Activated T-cell treated with anti-CD3 and anti-CD28 coated beads, Interleukin-2, amount 50 U/mL, for 1 hour (primary cell): ENCODE measurements around the gene MRLN.
"Not testable (repeated sequence)": the region's sequence is repeated elsewhere in the genome, so short reads cannot be mapped to it uniquely, and the experiment has no call there.

Experiments
- DNase-seq: peaks from one replicate; pipeline ENCODE4 v3.0.0-alpha.2; 2020

The MRLN gene

DNA sequence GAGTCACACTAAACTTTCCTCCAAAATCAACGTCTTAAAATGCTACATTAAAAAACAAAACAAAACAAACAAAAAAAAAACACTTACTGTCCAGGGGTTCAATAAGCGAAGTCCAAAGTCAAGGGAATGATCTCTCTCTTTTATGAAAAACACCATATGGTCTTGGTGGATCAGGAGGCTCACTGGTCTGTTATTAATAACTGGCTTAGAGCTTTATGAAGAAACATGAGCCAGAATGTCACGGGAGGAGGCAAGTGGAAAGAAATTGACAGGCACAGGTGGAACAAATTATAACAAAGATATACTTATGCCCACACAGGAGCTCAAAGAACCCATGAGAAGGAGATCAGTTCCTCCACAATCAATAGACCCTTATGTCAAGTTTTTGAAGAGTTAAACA lies at the start of gene MRLN:
MRLN (minus strand) TSS at position 189 of the 400 bp plus-strand sequence.
- no peak for DNase-seq

DNA sequence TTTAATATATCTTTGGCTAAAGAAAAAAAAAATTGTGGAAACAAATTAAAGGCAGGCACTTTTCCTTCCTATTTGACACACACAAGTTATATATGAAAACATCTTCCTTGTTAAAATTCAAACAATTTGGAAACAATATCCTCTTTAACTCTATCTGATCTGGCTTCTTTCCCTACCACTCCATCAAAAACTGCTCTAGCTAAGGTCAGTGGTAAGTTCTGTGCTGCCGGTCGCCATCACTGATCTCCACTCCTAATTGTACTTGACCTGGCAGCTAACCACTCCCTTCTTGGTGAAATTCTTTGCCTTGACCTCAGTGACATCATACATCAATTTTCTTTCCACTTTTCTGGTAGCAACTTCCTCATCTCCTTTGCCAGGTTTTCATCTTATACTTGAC lies 47.9 kb upstream of the MRLN start:
- DNase-seq, result no peak

DNA sequence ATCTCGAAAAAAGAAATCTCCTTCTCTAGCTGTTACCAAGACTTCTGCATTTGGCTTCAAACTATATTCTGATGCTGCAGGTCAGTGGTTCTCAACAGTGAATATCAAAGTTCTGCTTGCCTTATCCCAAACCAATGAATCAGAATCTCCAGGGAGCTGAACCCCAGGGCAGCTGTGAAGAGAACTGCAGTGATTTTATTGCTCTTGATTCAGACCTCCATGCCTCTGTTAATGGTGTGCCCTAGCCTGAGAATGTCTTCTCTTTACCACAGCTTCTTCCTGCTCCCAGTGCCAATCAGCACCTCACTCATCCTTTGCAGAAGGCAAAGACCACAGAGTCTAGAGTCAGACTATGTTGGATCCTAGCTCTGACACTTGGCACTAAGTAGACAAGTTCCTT lies 46.2 kb upstream of the MRLN start:
- no peak for DNase-seq

GRCh38 chr10:59793919-59794318 lies 40.7 kb upstream of the MRLN start:
- DNase-seq, result no peak

DNA sequence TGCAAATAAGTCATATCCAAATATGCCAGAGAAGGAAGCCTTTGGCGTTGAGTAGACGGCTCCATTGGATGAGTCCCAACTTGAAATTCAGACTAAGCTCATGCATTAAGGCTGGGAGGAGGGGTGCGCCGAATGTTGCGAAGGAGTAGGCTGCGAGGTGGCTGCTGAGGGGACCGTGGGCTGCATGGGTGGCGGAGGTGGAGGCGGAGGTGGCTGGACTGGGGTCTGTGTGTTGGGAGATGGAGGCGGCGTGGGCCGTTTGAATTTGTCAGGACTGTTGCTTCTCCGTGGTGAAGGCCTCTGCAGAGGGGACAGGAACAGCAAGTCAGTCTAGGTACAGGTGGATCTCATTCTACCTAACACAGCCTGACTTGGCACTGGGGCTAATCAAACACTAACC lies 39.6 kb upstream of the MRLN start:
- DNase-seq, result no peak

DNA sequence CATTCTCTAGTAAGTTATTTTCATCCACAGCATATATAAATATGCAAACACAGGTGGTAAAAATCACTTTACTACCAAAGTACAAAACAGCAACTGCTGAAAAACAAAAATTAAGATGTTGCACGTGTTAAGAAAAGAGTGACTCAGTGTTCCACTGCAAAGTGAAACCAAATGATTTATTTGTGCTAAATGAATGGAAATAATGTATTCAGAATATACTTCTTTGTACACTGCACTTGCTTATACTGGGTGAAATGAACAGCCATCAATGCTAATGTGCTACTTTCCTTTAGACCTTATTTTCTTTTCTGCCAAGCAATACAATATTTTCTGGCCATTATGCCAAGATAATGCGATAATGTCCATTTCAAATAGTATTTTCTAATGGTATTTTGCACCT lies 38.3 kb upstream of the MRLN start:
- DNase-seq, result no peak

DNA sequence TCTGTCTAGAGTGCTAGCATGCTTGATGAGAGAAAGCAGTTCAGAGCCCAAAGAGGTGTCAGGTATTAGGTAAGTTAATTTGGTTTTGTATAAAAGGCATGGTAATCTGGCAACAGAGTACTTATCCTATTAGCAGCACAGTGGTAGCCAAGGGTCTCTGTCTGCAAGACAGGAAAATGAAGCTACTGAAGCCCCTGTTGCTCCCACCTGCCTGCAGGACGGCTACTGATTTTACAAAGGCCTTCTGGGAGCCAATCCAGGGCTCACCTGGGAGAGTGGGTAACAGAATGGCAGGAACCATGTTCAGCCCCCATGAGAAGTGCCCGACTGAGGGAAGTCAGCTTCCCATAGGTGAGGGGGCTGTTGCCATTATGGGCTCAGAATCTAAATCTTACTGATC lies 36.8 kb upstream of the MRLN start:
- not testable (repeated sequence) for DNase-seq

DNA sequence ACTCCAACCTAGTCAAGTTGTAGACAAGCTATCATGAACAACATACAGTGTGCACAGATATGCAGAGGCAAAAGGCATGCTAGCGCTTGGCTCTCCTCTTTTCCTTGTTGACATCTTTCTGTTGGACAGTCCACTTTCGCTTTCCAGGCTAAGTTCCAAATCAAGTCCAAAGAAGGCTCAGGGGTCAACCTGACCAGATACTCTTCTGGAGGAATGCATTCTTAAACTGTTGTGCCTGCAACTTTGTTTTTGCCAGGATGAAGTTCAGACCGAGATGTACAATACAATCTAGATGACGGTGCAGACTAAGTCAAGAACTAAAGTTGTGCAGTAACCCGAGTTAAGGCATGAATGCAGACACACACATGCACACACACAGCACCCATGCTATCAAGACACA lies 35.7 kb upstream of the MRLN start:
- DNase-seq, result not testable (repeated sequence)

GRCh38 chr10:59787032-59787431 lies 33.8 kb upstream of the MRLN start:
- not testable (repeated sequence) for DNase-seq

DNA sequence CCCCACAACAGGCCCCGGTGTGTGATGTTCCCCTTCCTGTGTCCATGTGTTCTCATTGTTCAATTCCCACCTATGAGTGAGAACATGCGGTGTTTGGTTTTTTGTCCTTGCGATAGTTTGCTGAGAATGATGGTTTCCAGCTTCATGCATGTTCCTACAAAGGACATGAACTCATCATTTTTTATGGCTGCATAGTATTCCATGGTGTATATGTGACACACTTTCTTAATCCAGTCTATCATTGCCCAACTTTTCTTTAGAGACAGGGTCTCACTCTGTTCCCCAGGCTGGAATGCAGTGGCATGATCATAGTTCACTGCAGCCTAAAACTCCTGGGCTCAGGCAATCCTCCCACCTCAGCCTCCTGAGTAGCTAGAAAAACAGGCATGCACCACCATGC lies 32.2 kb upstream of the MRLN start:
- not testable (repeated sequence) for DNase-seq

GRCh38 chr10:59781511-59781910 lies 28.3 kb upstream of the MRLN start:
- DNase-seq, result no peak

- no peak for DNase-seq
Observed at GRCh38 chr10:59779756-59780533, 26.7 kb upstream of the MRLN start.

GRCh38 chr10:59774451-59774850 lies 21.2 kb upstream of the MRLN start:
- DNase-seq, result no peak

- no peak for DNase-seq
Observed at GRCh38 chr10:59773088-59773487, 19.8 kb upstream of the MRLN start.

DNA sequence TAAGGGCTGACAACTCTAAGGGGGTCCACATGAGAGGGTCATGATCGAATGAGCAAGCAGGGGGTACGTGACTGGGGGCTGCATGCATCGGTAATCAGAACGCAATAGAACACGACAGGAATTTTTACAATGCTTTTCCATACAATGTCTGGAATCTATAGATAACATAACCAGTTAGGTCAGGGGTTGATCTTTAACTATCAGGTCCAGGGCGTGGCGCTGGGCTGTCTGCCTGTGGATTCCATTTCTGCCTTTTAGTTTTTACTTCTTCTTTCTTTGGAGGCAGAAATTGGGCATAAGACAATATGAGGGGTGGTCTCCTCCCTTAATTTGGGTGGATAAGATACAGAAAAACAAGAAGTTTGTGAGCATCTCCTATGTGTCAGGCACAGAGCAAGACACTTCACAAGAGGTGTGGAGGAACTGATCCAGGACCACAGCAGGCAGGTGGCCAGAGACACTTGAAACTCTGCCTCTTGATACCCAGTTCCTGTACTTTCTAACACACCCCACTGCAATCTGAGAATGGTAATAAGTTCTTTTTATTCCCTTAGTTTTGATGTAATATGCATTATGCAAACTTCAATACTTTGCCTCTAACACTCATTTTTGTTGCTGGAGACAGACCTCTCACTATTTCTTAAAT lies 18.0 kb upstream of the MRLN start:
- no peak for DNase-seq

DNA sequence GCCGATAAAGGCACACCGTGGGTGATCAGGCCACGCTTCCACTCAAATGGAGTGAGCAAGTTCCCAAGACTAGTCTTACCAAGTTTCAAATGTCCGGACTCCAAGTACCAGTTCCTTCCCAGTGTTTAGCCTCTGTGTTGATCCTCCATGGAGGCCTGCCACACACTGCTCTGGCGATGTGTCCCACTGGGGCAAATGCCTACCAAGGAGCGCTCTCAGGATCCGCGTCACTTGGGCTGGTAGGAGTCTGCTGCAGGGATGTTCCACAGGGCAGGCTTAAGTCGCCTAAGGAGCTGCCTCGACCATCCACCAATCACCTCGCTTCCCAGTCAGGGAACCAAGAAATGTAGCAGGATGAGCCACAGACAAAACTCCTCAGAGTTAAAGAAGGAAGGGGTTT lies 17.4 kb upstream of the MRLN start:
- no peak for DNase-seq

- DNase-seq, result no peak
Observed at GRCh38 chr10:59762505-59762904, 9.2 kb upstream of the MRLN start.

DNA sequence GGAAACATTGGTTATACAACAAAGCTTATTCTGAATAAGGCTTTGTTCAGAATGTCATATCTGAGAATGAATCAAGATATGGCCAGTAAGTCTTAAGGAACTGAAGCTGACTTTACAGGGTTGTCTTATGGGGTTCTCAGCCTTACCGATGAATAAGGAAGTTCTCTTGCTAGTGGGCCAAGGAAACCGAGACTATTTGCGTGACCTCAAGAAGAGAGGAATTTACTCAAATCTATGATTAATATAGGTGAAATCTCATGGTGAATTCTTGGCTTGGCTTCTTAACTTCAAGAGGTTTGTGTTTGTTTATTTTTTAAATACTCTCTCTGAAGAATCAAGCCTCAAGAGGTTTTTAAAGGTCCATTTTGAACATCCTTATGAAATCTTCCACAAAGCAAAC lies 4.7 kb upstream of the MRLN start:
- no peak for DNase-seq

GRCh38 chr10:59754951-59755350 lies 1.7 kb upstream of the MRLN start:
- no peak for DNase-seq

DNA sequence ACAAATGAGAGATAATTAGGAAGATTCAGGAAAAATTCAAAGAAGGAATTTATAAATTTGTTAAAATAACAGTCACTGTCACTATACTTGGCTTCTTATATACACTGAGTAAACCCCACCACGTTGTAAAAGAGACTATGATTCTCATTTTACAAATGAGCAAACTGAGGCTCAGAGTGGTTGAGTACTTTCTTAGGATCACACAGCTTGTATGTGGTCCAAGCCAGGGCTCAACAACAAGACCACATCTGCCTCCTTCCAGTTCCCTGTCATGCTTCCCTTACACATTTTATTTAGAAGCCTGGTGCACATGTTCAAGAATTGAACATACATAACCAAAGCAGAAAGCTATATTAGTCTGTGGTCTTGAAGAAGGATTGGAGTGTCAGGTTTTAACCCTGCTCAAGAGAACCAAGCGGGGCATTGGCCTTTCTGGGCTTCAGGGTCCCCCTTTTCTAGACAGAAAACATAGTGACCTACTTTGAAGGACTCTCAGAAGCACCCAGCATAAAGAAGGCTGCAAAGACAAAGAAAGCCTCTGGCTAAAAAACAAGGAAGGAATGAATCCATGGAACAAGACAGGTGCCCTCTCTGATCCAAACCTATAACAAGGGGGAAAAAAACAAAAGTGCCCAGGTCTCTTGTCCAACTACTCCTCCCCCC lies 846 bp downstream of the MRLN start:
- DNase-seq, result no peak

- DNase-seq, result no peak
Observed at GRCh38 chr10:59750155-59750945, 2.9 kb downstream of the MRLN start.

DNA sequence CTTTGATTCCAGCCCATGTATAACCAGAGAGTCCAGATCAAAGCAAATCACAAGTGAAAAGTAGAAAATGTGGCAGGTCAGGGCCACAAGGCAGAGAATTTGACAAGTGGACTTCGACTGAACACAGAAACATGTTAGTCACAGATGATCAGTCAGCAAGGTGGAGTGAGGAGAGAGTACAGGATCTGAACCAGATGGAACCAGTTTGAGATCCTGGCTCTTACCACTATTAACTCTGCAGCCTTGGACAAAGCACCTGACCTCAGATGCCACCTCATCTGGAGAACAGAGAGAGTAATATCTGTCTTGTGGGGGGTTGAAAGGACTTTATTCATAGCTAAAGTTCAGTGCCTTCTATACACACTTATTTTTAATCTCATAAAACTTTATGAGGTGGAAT lies 4.4 kb downstream of the MRLN start:
- no peak for DNase-seq

DNA sequence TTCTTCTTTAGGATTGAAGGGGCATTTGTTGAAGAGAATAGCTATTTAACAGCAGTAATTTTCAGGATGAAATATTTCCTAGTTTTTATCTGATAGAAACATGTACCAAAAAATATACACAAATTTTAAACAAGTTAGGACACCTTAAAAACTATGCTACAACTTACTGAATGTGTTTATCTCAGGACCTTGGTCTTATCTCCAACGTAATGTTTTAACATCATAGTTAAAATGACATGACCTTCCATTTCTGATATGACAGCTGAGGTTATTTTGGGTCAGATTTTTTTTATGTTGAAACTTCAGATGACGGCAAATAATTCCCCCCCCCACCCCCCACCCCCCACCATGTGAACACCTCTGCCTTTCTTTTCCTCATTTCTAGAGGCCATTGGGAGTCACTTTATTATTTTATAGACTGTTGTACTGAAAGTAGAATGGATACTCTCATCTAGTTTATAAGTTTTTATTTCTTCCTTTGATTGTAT lies 8.0 kb downstream of the MRLN start:
- DNase-seq, result no peak
